Spinal cord (tissue), 10 donors: ENCODE data around the gene LYRM1. TPM values are rescaled to one million over a fixed set of nuclear protein-coding genes. Genes with fewer than 3 reads are reported as not detected.
"Not testable (repeated sequence)": the region's sequence is repeated elsewhere in the genome, so short reads cannot be mapped to it uniquely, and the experiment has no call there.

Experiments used
- DNase-seq, 6 donors: peaks; one replicate each; pipeline versions ENCODE4 v3.0.0 to v3.0.0-alpha.2; 2013 to 2015; ENCODE audit warnings: low spot score in 6 of 6, low read depth in 4 of 6
- H3K27ac ChIP-seq: one replicate; pipeline ENCODE4 v1.5.1; 2013; ENCODE audit warnings: low read depth, low read length, control low read depth
- H3K27me3 ChIP-seq: one replicate; pipeline ENCODE4 v1.6.1; 2013; ENCODE audit warnings: low read length; ENCODE audit not compliant: control insufficient read depth, insufficient read depth
- H3K36me3 ChIP-seq: one replicate; pipeline ENCODE4 v1.6.1; 2013; ENCODE audit warnings: low read length; ENCODE audit not compliant: control insufficient read depth, insufficient read depth
- H3K4me1 ChIP-seq: one replicate; pipeline ENCODE4 v1.6.1; 2013; ENCODE audit warnings: low read length; ENCODE audit not compliant: control insufficient read depth, insufficient read depth
- H3K4me3 ChIP-seq: one replicate; pipeline ENCODE4 v1.5.1; 2013; ENCODE audit warnings: low read depth, low read length, control low read depth
- H3K9me3 ChIP-seq: one replicate; pipeline ENCODE4 v1.6.1; 2013; ENCODE audit warnings: low read length; ENCODE audit not compliant: control insufficient read depth, insufficient read depth
- WGBS: methylation state at CpG from one replicate; pipeline ENCODE4 v1.1.5; 2013; ENCODE audit warnings: missing lambda C conversion rate; ENCODE audit not compliant: insufficient coverage; 5-methylcytosine and 5-hydroxymethylcytosine counted together
- polyA plus RNA-seq, 2 donors: library from polyadenylated mRNA; unstranded; fragments of 120-200 nt; gene quantifications; one replicate each; pipeline ENCODE4 v1.2.1, GENCODE V29; 2013; ENCODE audit not compliant: insufficient read length in 2 of 2
- total RNA-seq, 2 donors: library from RNA; depleted of rRNA in 1 of 2; stranded (reverse); fragments of 120-200 nt in 1 of 2; fragments of >200 nt in 1 of 2; gene quantifications; one replicate each; pipeline versions ENCODE4 v1.2.3 to v1.2.4, GENCODE V29; 2013 to 2014
- donor health status: healthy.

LYRM1 gene
- total and polyA plus RNA-seq, 4 donors: 36.6 to 43.9 (median 38.6) TPM

DNA sequence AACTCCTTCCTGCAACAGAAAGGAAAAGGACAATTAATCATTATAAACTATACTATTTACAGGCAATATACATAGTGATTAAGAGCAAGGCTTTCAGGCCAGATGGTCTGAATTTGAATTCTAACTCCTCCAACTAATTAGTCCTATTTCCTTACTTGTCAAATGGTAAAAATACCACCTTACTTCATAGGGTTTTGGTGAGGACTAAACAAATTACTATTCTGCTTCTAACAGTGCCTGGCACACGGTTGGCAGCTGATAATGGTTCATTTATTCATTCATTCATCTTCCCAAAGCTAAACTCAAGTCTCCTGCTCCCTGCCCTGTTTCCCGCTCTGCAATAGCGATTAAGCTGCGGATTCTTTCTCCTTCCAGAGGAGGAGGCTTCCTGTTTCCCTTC, 40.2 kb upstream of the LYRM1 start:
- H3K9me3 ChIP-seq: no peaks in the 10 kb centered on the region
- 0% methylated on average over 1 of the region's 4 CpGs for WGBS
- H3K4me1 ChIP-seq: peaks cover 6% of the 10 kb centered on the region
- H3K27me3 ChIP-seq: no peaks in the 10 kb centered on the region
- peaks cover 7% of the 10 kb centered on the region for H3K36me3 ChIP-seq
- no peak overlapping the region for H3K4me3 ChIP-seq
- peak in 1 of 6 donors; percentile 54 for DNase-seq
- no peak overlapping the region for H3K27ac ChIP-seq

DNA sequence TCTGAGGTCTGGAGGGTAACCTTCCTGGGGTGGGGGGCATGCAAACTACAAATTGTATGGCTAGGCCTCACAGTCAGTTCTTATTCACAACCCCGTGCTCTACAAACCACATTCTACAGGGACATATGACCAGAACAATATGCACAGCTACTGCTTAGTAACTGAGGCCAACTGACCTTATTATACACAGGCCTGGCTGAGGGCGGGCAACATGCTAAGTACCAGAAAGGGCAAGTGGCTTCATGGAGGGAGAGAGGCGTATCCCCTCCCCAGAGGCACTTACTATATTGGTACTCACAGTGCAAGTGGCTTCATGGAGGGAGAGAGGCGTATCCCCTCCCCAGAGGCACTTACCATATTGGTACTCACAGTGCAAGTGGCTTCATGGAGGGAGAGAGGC, 39.6 kb upstream of the LYRM1 start:
- DNase-seq, H3K27ac ChIP-seq, H3K4me3 ChIP-seq, H3K9me3 ChIP-seq, H3K27me3 ChIP-seq, H3K4me1 ChIP-seq, H3K36me3 ChIP-seq: not testable (repeated sequence)
- no CpG with 5 or more reads among the region's 4 CpGs for whole genome bisulfite sequencing

DNA sequence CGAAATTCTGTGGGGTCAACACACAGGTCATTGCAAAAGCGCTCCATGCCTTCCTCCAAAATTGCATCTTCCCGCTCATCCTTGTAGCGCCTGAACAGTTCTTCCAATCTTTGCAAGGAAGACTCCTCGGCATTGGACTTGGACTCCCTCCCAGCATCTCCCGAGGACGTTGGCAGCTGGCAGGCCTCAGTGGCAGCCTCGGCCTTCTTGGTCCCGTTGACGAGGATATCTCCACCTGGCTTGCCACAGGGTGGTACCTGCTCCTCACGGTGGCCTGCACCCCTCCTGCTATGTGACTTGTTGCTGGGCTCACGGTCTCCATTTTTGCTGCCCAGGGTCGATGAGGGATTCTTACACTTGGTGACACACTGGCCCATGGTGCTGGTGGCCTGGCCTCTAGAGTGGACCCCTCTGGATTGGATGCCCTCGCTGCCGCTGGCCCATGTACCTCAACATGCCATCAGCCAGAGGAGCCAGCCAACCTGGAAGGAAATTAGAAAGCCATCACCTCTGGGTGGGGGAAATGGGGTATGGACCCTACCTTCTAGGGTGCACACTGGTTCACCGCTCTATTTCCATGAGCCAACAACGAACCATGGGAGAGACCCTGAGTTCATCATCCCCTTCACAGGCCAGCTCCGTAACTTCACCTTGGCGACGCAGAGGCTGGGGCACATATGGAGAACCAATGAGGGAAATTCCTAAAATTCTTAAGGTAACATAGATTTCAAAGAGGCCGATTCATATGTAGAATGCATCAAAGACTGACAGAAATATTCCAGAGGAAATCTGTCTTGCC, 38.2 kb upstream of the LYRM1 start:
- DNase-seq: no peak
- no peaks in the 10 kb centered on the region for H3K9me3 ChIP-seq
- no peak overlapping the region for H3K4me3 ChIP-seq
- H3K4me1 ChIP-seq: peaks cover 11% of the 10 kb centered on the region
- peaks cover 6% of the 10 kb centered on the region for H3K36me3 ChIP-seq
- 96% methylated on average over 15 of the region's 21 CpGs for WGBS
- H3K27ac ChIP-seq: no peak overlapping the region
- no peaks in the 10 kb centered on the region for H3K27me3 ChIP-seq

DNA sequence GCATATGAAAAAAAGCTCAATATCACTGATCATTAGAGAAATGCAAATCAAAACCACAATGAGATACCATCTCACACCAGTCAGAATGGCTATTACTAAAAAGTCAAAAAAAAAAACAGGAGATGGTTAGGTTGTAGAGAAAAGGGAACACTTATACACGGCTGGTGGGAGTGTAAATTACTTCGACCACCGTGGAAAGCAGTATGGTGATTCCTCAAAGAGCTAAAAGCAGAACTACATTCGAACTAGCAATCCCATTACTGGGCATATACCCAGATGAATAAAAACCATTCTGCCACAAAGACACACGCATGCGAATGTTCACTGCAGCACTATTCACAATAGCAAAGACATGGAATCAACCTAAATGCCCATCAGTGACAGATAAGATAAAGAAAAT, 36.2 kb upstream of the LYRM1 start:
- H3K27ac ChIP-seq, H3K27me3 ChIP-seq, DNase-seq, H3K9me3 ChIP-seq, H3K36me3 ChIP-seq, H3K4me3 ChIP-seq: not testable (repeated sequence)
- WGBS: no CpG with 5 or more reads among the region's 6 CpGs
- H3K4me1 ChIP-seq: peaks cover 16% of the 10 kb centered on the region

GRCh38 chr16:20865420-20866131, 35.0 kb upstream of the LYRM1 start:
- peaks cover 3% of the 10 kb centered on the region for H3K36me3 ChIP-seq
- no peaks in the 10 kb centered on the region for H3K9me3 ChIP-seq
- no peak overlapping the region for H3K27ac ChIP-seq
- no peak overlapping the region for H3K4me3 ChIP-seq
- H3K27me3 ChIP-seq: no peaks in the 10 kb centered on the region
- no peak for DNase-seq
- peaks cover 12% of the 10 kb centered on the region for H3K4me1 ChIP-seq
- 82% methylated on average over 2 of the region's 6 CpGs for WGBS

GRCh38 chr16:20866145-20866772, 34.3 kb upstream of the LYRM1 start:
- Histone ChIP-seq H3K9me3 (no peaks in the 10 kb centered on the region), H3K27me3 (no peaks in the 10 kb centered on the region), H3K4me3 (no peak overlapping the region), H3K27ac (no peak overlapping the region), H3K36me3 (peaks cover 3% of the 10 kb centered on the region), H3K4me1 (peaks cover 12% of the 10 kb centered on the region)
- peak in 1 of 6 donors; percentile 73 for DNase-seq
- WGBS: 68% methylated on average over 4 of the region's 6 CpGs

GRCh38 chr16:20866801-20867200, 33.8 kb upstream of the LYRM1 start:
- no peak overlapping the region for H3K4me3 ChIP-seq
- no peaks in the 10 kb centered on the region for H3K27me3 ChIP-seq
- H3K27ac ChIP-seq: no peak overlapping the region
- peaks cover 3% of the 10 kb centered on the region for H3K36me3 ChIP-seq
- H3K4me1 ChIP-seq: peaks cover 12% of the 10 kb centered on the region
- no peak for DNase-seq
- 67% methylated on average over 2 of the region's 3 CpGs for WGBS
- H3K9me3 ChIP-seq: no peaks in the 10 kb centered on the region

DNA sequence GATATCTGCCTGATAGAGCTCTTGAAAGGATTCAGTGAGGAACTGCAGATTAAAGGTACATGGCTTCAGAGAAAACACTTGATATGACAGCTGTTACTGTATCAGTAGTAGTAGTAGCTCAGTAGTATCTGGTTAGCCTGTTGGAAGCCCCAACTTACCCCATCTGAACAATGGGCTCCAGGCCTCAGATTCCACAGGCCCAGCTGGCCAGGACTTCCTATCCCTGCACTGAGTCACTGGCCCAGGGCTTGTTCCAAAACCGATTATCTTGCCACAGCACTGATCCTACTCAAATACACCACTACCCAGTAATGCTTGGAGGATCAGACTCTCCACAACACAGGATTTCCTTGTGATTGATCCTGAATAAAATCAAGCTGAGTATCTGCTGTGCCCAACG, 33.0 kb upstream of the LYRM1 start:
- Histone ChIP-seq H3K4me1 (peaks cover 12% of the 10 kb centered on the region), H3K27me3 (no peaks in the 10 kb centered on the region), H3K27ac (no peak overlapping the region), H3K36me3 (no peaks in the 10 kb centered on the region), H3K9me3 (no peaks in the 10 kb centered on the region), H3K4me3 (no peak overlapping the region)
- 93% methylated on average over 2 of the region's 2 CpGs for WGBS
- DNase-seq: no peak

DNA sequence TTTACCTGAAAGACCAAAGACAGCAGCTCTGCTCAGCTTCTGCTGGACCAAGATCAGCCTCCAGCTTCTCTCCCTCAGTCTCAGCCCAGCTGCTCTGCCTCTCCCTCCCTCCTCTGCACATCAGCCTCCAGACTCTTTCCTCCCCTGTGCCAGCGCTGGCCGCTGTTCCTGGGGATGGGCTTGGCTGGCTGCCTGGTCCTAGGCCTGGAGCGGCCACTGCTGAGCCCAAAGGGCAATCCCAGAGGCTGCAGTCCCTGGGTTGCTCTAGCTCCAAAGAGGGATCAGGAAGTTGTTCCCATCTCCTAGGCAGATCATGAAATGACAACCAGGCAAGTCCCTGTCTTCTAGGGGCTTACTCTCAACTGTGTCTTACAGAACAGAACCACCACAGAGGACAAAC, 31.7 kb upstream of the LYRM1 start:
- Histone ChIP-seq H3K27me3 (no peaks in the 10 kb centered on the region), H3K27ac (peak overlapping the region; percentile 12), H3K9me3 (no peaks in the 10 kb centered on the region), H3K4me3 (no peak overlapping the region), H3K4me1 (peaks cover 12% of the 10 kb centered on the region), H3K36me3 (no peaks in the 10 kb centered on the region)
- DNase-seq: peak in 4 of 6 donors; percentile 22 to 80 (median 46)
- WGBS: 23% methylated on average over 3 of the region's 3 CpGs
